NOMO-1 (cell line): ENCODE data around the gene DYNLL2.
A peak's percentile ranks its signal among the peaks of the same experiment; 100 is the strongest.
"Not testable (repeated sequence)": the region's sequence is repeated elsewhere in the genome, so short reads cannot be mapped to it uniquely, and the experiment has no call there.

ENCODE experiments used
- DNase-seq, 2 experiments: peaks; one replicate each; lab custom pipeline; 2025; ENCODE audit not compliant: unreplicated experiment in 2 of 2; lab: John Stamatoyannopoulos, UW

The DYNLL2 gene

GRCh38 chr17:58066401-58066800 is 16.8 kb upstream of the DYNLL2 start:
- no peak for DNase-seq

GRCh38 chr17:58072862-58073261 is 10.4 kb upstream of the DYNLL2 start:
- no peak for DNase-seq

GRCh38 chr17:58073266-58073665 is 10.0 kb upstream of the DYNLL2 start:
- DNase-seq: not testable (repeated sequence)

- DNase-seq: not testable (repeated sequence)
Observed at GRCh38 chr17:58074406-58074805, 8.8 kb upstream of the DYNLL2 start.

GRCh38 chr17:58079300-58080033 is 3.8 kb upstream of the DYNLL2 start:
- DNase-seq: no peak

- no peak for DNase-seq
Observed at GRCh38 chr17:58081646-58082340, 1.4 kb upstream of the DYNLL2 start.

- DNase-seq: no peak
Observed at GRCh38 chr17:58082341-58082869, 814 bp upstream of the DYNLL2 start.

GRCh38 chr17:58083491-58084316 is 485 bp downstream of the DYNLL2 start:
- peak; percentile 62 to 72 for DNase-seq

GRCh38 chr17:58084317-58084981 is 1.2 kb downstream of the DYNLL2 start:
- DNase-seq: peak; percentile 15 to 22

- no peak for DNase-seq
Observed at GRCh38 chr17:58085039-58085715, 2.0 kb downstream of the DYNLL2 start.

GRCh38 chr17:58086953-58087352 is 3.7 kb downstream of the DYNLL2 start:
- DNase-seq: no peak

GRCh38 chr17:58088624-58089023 is 5.4 kb downstream of the DYNLL2 start:
- no peak for DNase-seq

GRCh38 chr17:58089111-58089510 is 5.9 kb downstream of the DYNLL2 start:
- DNase-seq: no peak

GRCh38 chr17:58091024-58091567 is 7.9 kb downstream of the DYNLL2 start:
- DNase-seq: no peak

- no peak for DNase-seq
Observed at GRCh38 chr17:58092101-58092796, 9.0 kb downstream of the DYNLL2 start.

- no peak for DNase-seq
Observed at GRCh38 chr17:58092797-58093385, 9.7 kb downstream of the DYNLL2 start.

GRCh38 chr17:58094118-58094517 is 10.9 kb downstream of the DYNLL2 start:
- no peak for DNase-seq

GRCh38 chr17:58096892-58097291 is 13.7 kb downstream of the DYNLL2 start:
- DNase-seq: no peak
